NCI-H1694 treated with DMSO at 0.1 percent for 48 hours (cell line): Measurements from ENCODE around the gene TCF21.
"Not testable (repeated sequence)": the region's sequence is repeated elsewhere in the genome, so short reads cannot be mapped to it uniquely, and the experiment has no call there.

Experiments
- DNase-seq: peaks from one replicate; lab custom pipeline; 2025; lab: John Stamatoyannopoulos, UW

TCF21 gene

GRCh38 chr6:133923938-133924593 lies 35.2 kb downstream of the TCF21 start:
- peak; percentile 75 for DNase-seq

GRCh38 chr6:133931221-133931620 lies 42.3 kb downstream of the TCF21 start:
- not testable (repeated sequence) for DNase-seq

GRCh38 chr6:133936352-133936751 lies 47.4 kb downstream of the TCF21 start:
- not testable (repeated sequence) for DNase-seq

GRCh38 chr6:133937909-133938308 lies 49.0 kb downstream of the TCF21 start:
- DNase-seq = no peak

GRCh38 chr6:133938533-133938932 lies 49.6 kb downstream of the TCF21 start:
- no peak for DNase-seq

GRCh38 chr6:133939778-133940667 lies 51.1 kb downstream of the TCF21 start:
- DNase-seq = no peak
